Activated CD4-positive, CD25-positive, alpha-beta regulatory T cell treated with anti-CD3 and anti-CD28 coated beads, Interleukin-2, amount 50 U/mL, for 16 hours (primary cell): ENCODE data around the gene ITPA.
"Not testable (repeated sequence)": the region's sequence is repeated elsewhere in the genome, so short reads cannot be mapped to it uniquely, and the experiment has no call there.

Experiments used
- DNase-seq: peaks from one replicate; pipeline ENCODE4 v3.0.0-alpha.2; 2020; ENCODE audit warnings: low read depth, low spot score

The ITPA gene

GRCh38 chr20:3199976-3200755 lies 9.1 kb upstream of the ITPA start:
- DNase-seq = no peak

- DNase-seq = no peak
Observed at GRCh38 chr20:3202965-3203314, 6.4 kb upstream of the ITPA start.

- no peak for DNase-seq
Observed at GRCh38 chr20:3203315-3204123, 5.8 kb upstream of the ITPA start.

GRCh38 chr20:3204124-3204794 lies 5.0 kb upstream of the ITPA start, which contains the start of gene DDRGK1:
DDRGK1 (minus strand) TSS chr20:3204682; CDS start chr20:3204627, 55 bp downstream.
- peak; percentile 77 for DNase-seq

- DNase-seq = no peak
Observed at GRCh38 chr20:3208786-3209256, 477 bp upstream of the ITPA start.

GRCh38 chr20:3209946-3210317 lies 634 bp downstream of the ITPA start:
- DNase-seq = no peak

DNA sequence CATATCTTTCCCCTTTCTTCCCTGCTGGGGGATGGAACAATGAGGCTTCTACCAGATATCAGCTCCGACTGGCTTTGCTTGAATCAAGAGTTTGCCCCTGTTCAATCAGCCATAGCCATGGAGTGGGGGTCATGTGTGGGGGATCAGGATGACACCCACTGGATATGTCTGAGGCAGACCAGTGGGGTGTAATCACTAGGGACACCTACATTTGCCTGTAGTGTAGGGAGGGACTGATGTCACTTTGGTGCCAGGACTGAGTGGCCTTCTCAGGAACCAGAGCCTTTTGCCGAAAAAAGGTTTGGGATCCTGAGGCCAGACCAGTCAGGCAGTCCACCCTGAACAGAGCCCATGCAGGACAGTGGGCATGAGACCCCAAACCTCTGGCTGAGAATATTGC lies 1.0 kb downstream of the ITPA start:
- no peak for DNase-seq

DNA sequence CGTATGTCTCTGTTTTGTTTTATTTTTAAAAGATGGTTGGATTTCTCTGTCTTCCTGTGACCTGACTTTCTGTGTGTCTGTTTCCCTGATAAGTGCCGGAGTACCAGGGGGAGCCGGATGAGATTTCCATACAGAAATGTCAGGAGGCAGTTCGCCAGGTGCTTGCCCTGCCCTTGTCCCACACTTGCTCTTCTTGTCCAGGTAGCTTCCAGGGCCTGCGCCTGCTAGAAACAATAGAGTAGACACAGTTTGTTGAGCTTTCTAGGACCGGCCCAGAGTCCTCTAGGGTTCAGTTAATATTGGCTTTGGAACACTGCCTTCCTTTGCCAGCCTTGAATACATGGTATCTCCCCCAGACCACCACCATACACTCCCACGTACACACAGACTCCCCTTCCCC lies 3.9 kb downstream of the ITPA start:
- DNase-seq = no peak

GRCh38 chr20:3215359-3215917 lies 6.1 kb downstream of the ITPA start:
- DNase-seq = not testable (repeated sequence)

- DNase-seq = peak; percentile 56
Observed at GRCh38 chr20:3218307-3218988, 9.2 kb downstream of the ITPA start.

- no peak for DNase-seq
Observed at GRCh38 chr20:3221398-3222226, 12.3 kb downstream of the ITPA start.

GRCh38 chr20:3222635-3223600 lies 13.6 kb downstream of the ITPA start:
- no peak for DNase-seq

DNA sequence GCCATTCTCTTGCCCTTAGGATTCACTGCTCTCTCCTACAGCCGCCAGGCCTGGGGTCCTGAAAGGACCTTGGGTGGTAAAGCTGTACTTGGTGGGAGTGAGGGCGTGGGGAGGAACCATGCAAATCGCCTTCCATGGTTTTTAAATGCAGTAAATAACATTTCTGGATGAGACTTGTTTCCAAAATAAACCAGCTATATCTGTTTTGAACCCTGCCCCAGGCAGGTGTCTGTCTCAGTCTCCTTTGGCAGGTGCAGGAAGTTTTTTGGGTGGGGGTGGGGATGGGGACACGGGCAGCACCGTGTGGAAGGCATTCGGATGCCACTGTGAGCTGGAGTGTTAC lies 14.3 kb downstream of the ITPA start:
- no peak for DNase-seq

GRCh38 chr20:3223994-3224680 lies 14.8 kb downstream of the ITPA start:
- DNase-seq = no peak

DNA sequence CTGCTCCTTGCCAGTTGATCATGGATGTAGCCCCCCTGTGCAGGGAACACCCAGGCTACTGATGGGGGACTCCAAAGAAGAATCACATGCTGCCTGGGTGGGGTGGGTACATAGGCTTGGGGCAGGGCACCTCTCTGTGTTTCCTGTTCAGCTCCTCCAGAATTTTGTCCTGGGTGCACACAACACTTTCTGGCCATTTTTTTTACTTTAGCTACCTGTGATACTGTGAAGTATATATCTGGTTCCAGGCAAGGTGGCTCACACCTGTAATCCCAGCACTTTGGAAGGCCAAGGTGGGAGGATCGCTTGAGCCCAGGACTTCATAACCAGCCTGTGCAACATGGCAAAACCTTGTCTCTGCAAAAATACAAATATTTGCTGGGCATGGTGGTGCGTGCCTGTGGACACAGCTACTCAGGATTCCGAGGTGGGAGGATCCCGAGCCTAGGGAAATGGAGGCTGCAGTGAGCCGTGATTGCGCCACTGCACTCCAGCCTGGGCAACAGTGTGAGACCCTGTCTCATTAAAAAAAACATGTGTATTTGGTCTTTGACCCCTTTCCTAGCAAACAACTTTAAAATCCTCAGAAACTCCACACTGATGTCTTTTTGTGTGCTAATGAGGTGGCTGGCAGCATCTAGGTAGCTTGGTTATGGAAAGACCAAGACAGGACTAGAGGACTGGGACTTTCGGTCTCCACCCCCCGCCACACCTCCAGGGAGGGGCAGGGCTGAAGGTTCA lies 15.6 kb downstream of the ITPA start:
- DNase-seq = no peak

GRCh38 chr20:3226093-3226492 lies 16.8 kb downstream of the ITPA start:
- no peak for DNase-seq

DNA sequence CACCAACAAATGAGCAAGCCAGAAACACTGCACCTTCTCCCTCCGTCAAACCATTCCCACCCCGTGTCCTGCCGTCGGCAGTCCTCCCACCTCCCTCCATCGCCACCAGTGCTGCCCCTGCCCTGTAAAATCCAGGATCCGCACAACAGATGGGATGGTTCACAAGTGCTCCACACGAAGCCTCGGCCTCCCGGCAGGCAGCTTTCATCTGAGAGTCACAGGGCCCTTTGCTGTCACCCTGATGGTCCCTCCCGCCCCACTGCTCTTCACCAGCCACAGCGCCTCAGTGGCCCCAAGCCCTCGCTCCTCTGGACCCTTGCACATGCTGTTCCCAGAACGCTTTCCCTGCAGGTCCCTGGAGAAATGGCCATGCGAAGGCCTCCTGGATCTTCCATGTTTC lies 17.6 kb downstream of the ITPA start:
- no peak for DNase-seq

DNA sequence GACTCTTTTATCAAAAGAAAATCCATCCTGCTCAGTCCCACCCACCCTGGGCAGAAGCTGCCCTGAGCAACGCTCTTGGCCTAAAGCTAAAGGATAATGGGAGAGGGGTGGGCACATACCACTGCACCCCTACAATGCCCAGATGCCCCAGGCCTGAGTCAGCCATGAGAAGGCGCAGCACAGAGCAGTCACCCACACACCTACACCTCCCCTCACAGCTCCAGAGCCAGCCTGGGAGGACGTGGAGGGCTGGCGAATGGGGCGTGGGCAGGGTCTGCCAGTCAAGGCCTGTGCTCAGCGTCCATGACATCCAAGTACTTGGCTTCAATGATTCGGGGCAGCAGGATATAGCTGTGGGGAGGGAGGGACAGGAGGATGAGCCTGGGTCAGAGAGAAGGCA lies 18.2 kb downstream of the ITPA start:
- no peak for DNase-seq
